B cell (primary cell): ENCODE measurements around the gene CERT1.

ENCODE experiments used
- CTCF ChIP-seq: fragments of 200-600 bp; IDR thresholded peaks from one replicate; pipeline ENCODE4 v1.8.0; 2022; ENCODE audit warnings: antibody characterized with exemption, mild to moderate bottlenecking
- EZH2 ChIP-seq: IDR thresholded peaks from 2 replicates; pipeline ENCODE4 v1.6.1; 2012; ENCODE audit warnings: borderline replicate concordance, low read depth, mild to moderate bottlenecking, moderate library complexity, low read length; ENCODE audit not compliant: insufficient read depth, poor library complexity, severe bottlenecking

DNA sequence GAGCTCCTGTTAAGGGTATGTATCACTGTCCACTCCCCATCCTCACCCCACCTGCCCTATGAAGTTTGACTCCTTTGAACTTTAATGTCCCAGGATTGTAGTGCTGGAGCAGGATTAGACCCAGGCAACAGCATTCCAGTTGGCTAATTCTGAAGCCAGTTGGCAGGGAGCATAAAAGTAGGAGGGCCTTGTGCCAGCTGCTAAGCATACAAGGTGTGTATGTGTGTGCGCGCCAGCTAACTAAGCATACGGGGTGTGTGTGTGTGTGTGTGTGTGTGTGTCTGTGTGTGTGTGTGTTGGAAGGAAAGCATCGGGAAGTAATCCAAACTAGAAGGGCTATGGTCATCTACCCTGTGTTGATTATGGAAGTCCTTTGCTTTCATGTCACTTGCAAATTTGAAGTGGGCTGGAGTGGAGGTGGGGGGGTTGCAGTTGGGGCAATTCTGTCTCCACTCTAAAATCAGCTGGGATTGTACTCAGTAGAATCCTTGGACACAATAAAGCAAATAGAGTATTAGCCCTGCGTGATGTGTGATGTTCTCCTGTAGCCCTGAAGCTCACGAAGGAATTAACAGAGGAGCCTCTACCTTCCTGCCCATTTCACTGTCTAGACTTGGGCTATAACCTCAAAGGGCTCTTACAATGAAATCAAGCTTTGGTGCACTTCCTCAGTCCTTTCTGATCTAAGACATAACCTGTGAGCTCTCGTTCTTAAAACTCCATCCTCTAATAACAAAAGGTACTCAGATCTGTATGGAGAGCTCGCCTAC is 147.5 kb downstream of the CERT1 start:
- TF ChIP-seq CTCF: no peak
- no peak for TF ChIP-seq EZH2
